ENCODE measurements around the gene XPO5.

DNA sequence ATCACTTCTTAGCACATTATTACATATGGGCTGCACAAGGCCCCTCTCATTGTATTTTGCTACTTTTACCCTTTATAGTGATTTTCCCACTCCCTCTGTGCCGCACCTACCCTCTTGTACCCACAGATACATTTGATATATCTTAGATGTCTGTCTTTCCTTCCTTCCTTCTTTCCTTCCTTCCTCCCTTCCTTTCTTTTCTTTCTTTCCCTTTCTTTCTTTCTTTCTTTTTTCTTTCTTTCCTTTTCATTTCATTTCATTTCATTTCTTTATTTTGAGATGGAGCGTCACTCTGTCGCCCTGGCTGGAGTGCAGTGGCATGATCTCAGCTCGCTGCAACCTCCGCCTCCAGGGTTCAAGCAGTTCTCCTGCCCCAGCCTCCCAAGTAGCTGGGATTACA lies 12.4 kb upstream of the XPO5 start:
- TF ChIP-seq YY1 (IDR thresholded peaks at IDR 0.05; ENCODE audit: insufficient read depth, insufficient read length) (no peak), ZNF274 (IDR thresholded peaks at IDR 0.05; ENCODE audit: low read depth, low read length) (no peak), SUZ12 (IDR thresholded peaks at IDR 0.05; ENCODE audit: extremely low read depth, insufficient read depth, insufficient read length) (no peak)
